ENCODE results near the gene PHLPP1.

- TF ChIP-seq CTCF (conservative IDR thresholded peaks at IDR 0.05; ENCODE audit: low read depth in 2 of 2) (peak; percentile 84 to 96), POLR2AphosphoS5 (IDR thresholded peaks at IDR 0.05; ENCODE audit: low read depth) (no peak), EZH2 (IDR thresholded peaks at IDR 0.05; ENCODE audit: low read depth, unreplicated experiment) (no peak), EZH2phosphoT487 (IDR thresholded peaks at IDR 0.05; ENCODE audit: unreplicated experiment) (no peak), REST (IDR thresholded peaks at IDR 0.05; ENCODE audit: unreplicated experiment) (no peak), NANOG (IDR thresholded peaks at IDR 0.05; ENCODE audit: borderline replicate concordance) (no peak), CREB1 (CRISPR knock-in tag; IDR thresholded peaks at IDR 0.05; ENCODE audit: low read depth) (no peak), ZNF114 (CRISPR knock-in tag; IDR thresholded peaks at IDR 0.05) (no peak), ZNF462 (CRISPR knock-in tag; IDR thresholded peaks at IDR 0.05) (no peak), JUNB (IDR thresholded peaks at IDR 0.05; ENCODE audit: unreplicated experiment) (no peak)
Observed at GRCh38 chr18:63016270-63016669, 300.9 kb downstream of the PHLPP1 start.
